ENCODE measurements around the gene ZFAND6. TPM values are rescaled to one million over a fixed set of nuclear protein-coding genes. Genes with fewer than 3 reads are reported as not detected.

The ZFAND6 gene
- total RNA-seq, 1 donor from 2014 or later, result 135 TPM

GRCh38 chr15:80171787-80172186, 112.3 kb downstream of the ZFAND6 start:
- no peak for DNase-seq

- DNase-seq, result no peak
Measured at GRCh38 chr15:80172401-80172800, 112.9 kb downstream of the ZFAND6 start.

DNA sequence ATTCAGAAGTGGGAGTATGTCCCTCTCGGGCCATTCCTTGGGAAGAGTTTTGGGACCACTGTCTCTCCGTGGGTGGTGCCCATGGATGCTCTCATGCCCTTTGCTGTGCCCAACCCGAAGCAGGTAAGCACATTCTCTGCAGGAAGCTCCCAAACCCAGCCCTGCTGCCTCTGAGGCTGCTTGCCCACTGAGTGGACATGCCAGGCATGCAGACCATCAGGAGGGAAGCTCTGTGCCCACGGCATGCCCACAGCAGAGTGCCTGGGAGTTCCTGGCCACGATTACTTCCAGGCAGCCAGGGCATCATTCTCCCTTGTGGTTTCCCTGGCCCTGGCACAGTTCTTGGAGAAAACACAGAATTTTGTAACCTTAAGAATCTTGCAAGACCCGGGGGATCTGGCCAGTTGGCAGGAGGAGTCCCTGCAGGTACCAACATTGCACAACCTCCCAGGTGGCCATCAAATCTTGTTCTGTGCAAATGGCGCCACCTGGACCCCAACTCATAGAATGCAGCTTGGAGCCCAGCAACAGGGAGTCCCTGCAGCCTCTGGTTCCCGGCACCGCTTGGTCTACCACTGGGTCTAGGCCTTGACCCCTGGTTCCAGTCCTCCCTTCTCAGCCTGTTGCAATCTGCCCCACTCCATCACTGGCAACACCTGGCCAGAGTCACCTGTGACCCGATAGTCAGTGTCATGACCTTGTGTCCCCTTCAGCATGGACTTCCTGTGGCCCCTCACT, 113.7 kb downstream of the ZFAND6 start:
- DNase-seq, result no peak

DNA sequence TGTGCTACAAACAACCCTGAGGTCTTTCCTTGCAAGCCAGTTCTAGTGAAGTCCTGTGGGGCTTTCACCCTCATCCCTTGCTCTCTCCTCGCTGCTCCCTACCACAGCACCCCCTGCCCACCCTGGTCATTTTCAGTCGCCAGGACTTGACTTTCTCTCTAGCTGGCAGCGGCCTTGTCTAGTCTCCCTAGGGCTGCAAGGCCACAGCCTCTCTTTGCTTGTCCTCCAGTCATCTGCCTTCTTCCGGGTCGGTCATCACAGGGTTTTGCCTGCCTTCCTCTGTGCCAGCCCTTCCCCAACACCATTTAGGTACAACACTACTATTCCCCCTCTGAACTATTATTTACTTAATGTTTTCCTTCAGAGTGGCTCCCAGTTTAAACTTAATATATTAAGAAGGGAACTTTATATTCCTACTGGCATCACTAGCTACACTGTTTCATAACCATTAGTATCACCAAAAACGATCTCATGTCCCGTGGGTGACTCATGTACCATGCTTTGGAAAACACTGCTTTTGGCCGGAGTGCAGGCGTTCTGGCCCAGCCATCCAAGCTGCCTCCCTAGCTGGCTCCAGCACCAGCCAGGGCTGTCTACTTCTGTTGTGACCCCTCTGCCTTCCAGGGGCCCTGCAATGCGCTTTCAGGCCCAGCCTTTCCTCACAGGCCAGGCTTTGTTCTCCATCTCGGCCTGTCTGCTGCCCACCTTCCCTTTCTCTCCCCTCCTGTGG, 114.7 kb downstream of the ZFAND6 start:
- no peak for DNase-seq

DNA sequence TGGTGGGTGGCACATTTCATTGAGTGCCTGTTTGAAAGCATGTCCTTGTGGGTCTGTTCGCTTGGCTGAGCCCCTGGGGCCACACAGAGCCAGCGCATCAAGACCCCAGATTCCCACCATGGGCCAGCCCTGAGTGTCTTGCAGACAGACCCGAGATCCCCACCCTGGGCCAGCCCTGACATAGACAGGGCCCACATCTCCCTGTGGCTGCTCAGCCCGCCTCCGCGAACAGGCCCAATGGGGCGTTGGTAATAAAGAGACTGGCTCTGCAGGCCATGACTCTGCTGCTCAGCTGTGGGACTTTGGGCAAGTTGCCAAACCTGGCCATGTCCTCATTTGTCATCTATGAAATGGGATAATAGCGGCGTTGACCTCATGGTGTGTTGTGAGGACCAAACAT, 116.0 kb downstream of the ZFAND6 start:
- no peak for DNase-seq

DNA sequence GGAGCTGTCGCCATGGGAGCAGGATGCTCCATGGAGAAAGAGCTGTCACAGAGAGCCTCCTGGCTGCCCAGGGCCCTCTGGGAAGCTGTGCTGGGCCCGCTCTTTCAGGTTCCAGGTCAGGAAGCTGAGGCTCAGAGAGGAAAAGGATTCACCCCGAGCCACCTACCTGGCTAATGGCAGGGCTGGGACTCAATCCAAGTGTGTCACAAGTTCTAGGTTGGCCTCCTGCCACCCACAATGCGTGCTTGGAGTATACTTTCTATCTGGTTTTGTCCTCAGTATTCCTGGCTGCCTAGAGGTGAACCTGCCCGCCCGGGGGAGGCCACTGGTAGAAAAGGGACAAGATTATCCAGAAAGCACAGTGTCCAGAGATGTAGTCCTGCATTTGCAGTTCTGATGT, 117.0 kb downstream of the ZFAND6 start:
- no peak for DNase-seq

DNA sequence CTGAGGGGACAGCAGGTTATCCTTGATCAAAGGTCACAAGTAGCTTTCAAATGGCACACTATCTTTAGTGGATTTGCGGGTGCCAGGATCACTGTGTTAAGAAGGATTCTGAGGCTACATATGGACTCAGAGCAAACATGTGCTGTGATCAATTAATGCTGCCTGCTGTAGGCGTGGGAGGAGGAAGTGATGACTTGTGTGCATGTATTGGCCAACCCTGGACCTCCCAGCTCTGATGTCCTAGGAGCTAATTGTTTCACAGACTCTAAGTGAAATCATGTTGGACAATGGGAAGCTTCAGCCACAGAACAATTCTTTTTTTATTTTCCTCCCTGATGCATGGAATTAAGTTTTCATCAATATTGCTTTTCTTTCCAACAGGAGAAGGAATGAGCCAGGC, 117.7 kb downstream of the ZFAND6 start:
- no peak for DNase-seq

- no peak for DNase-seq
Measured at GRCh38 chr15:80179025-80179759, 119.7 kb downstream of the ZFAND6 start.

GRCh38 chr15:80179935-80180334, 120.5 kb downstream of the ZFAND6 start:
- no peak for DNase-seq

- DNase-seq, result no peak
Measured at GRCh38 chr15:80180468-80180867, 121.0 kb downstream of the ZFAND6 start.

DNA sequence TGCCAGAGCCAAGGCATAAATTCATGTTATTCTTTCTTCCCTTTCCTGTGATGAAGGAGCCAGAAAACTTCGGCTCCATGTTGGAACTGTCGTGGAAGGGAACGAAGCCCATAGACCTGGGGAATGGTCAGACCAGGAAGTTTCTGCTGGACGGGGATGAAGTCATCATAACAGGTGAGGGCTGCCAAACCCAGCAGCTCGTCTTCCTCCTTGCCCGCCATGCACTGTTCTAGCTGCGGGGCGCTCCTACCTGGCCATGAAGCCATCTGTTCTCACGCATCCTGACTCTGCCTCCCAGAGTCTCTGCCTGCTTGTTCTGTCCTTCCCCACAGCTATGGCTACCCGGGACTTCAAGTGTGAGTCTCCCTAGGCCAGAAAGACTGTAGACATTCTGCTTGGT, 121.5 kb downstream of the ZFAND6 start:
- no peak for DNase-seq

GRCh38 chr15:80182611-80183261, 123.3 kb downstream of the ZFAND6 start:
- no peak for DNase-seq

DNA sequence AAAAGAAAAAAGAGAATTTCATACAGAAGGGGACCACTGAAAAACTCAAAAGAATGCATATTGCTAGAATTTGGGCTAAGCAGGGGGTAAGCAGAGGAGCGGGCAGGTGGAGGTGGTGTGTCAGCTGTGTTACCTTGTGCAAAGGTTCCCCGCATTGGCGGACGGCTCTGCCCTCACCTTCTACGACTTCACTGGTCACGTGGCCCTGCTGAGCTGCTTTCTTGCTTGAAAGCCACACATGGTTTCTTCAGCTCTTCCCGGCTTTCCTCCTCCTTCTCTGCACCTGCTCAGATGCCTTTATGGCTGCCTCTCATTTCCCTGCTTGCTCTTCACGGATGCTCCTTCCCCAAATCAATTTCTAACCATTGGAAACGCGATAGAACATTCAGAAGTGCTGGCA, 123.8 kb downstream of the ZFAND6 start:
- no peak for DNase-seq

DNA sequence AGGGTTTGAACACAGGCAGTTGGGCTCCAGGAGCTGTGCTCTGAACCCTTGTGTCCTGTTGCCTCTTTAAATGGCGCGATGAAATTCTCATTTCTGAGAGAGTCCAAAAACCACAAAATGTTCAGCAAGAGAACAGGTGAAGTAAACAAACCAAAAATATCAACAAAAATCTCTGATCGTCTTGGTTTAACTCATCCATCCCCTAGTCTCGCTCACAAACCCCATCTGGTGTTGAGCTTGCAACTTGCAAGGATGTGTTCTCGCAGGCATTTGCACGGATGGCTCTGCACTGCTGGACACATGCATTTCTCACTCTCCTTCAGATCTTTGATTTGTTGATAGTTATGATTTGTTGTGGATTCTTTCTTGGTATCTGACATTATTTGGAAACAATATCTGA, 124.4 kb downstream of the ZFAND6 start:
- DNase-seq, result no peak

DNA sequence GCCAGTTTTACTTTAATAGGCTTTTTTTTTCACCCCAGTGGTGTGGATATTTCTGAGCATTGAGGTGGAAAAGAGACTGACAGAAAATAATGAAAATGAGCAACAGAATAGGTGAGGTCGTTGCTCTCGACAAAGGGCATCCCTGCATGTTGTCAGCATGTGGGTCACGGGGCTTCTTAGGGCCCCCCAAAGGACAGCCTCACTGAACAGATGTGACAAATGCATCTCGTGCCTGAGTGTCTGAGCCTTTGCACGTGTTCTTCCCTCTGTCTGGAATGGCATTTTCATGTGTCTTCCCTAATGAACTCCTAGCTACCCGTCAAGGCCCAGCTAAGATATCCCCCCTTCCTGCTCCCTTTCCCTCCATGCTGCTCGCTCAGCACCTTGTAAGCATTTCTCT, 125.1 kb downstream of the ZFAND6 start:
- DNase-seq, result no peak

DNA sequence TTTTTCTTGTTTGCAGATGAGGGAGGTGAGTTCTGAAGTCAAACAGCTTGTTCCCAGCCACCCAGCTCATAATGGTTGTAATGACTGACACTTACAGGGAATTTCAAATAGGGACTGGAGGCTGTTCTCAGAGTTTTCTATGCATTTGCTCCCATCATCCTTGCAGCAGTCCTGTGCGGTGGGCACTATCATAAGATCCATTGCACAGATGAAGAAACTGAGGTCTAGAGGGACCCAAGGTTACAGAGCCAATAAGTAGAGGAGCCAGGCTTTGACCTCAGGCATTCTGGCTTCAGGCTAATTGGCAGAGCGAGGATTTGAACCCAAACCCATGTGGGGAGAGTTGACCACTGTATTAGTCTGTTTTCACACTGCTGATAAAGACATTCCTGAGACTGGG, 125.7 kb downstream of the ZFAND6 start:
- no peak for DNase-seq

- no peak for DNase-seq
Measured at GRCh38 chr15:80186066-80186465, 126.6 kb downstream of the ZFAND6 start.

- no peak for DNase-seq
Measured at GRCh38 chr15:80186597-80186996, 127.1 kb downstream of the ZFAND6 start.
